ENCODE measurements around the gene FAM107A.

GRCh38 chr3:58531956-58532355, 45.2 kb downstream of the FAM107A start:
- no peak for TF ChIP-seq CTCF (conservative IDR thresholded peaks at IDR 0.05)
- no peak for TF ChIP-seq ZFX (IDR thresholded peaks at IDR 0.05)
